CD4-positive, alpha-beta T cell (primary cell): ENCODE results near the gene FLCN. TPM values are rescaled to one million over a fixed set of nuclear protein-coding genes. Genes with fewer than 3 reads are reported as not detected.

Source experiments
- ATAC-seq: fragments of 200-7000 bp; cut with Tn5 transposase; one replicate; pipeline ENCODE4 v1.10.0; 2022; ENCODE audit warnings: mild to moderate bottlenecking; ENCODE audit not compliant: poor library complexity
- CTCF ChIA-PET: fragments of 350-600 bp; sonication (Branson Sonifier 250); formaldehyde crosslinking; loops from one replicate; lab custom pipeline; 2021; ENCODE audit warnings: antibody characterized with exemption, inconsistent platforms; lab: Charles Lee
- POLR2A ChIA-PET: fragments of 350-600 bp; sonication (Branson Sonifier 250); formaldehyde crosslinking; loops from one replicate; lab custom pipeline; 2021; ENCODE audit warnings: antibody characterized with exemption, inconsistent platforms; lab: Charles Lee
- DNase-seq, 14 experiments: peaks; one replicate each; pipeline ENCODE4 v3.0.0-alpha.2; 2013 to 2020; ENCODE audit warnings: mixed read lengths in 2 of 14
- H3K27ac ChIP-seq, 2 donors: one replicate each; pipeline versions ENCODE4 v1.5.1 to v1.7.0; 2013; ENCODE audit warnings: low read length in 2 of 2, low read depth in 1 of 2, mild to moderate bottlenecking in 1 of 2
- H3K27me3 ChIP-seq, 2 experiments: 1 replicate in 1 of 2; 2 replicates in 1 of 2; pipeline versions ENCODE4 v1.6.1 to v1.7.0; 2013; ENCODE audit warnings: low read length in 2 of 2, control low read depth in 1 of 2, mild to moderate bottlenecking in 1 of 2, moderate library complexity in 1 of 2; ENCODE audit not compliant: insufficient read depth in 2 of 2, control insufficient read depth in 1 of 2
- H3K36me3 ChIP-seq: one replicate; pipeline ENCODE4 v1.6.1; 2013; ENCODE audit warnings: low read length, control low read depth; ENCODE audit not compliant: insufficient read depth
- H3K4me1 ChIP-seq: one replicate; pipeline ENCODE4 v1.6.1; 2013; ENCODE audit warnings: low read length, control low read depth; ENCODE audit not compliant: insufficient read depth
- H3K4me3 ChIP-seq: one replicate; pipeline ENCODE4 v1.5.1; 2013; ENCODE audit warnings: mild to moderate bottlenecking, low read length, moderate library complexity
- H3K9me3 ChIP-seq, 2 experiments: 1 replicate in 1 of 2; 2 replicates in 1 of 2; pipeline versions ENCODE4 v1.6.1 to v1.7.0; 2013; ENCODE audit warnings: low read length in 2 of 2, mild to moderate bottlenecking in 2 of 2, control low read depth in 1 of 2, moderate library complexity in 1 of 2; ENCODE audit not compliant: control insufficient read depth in 1 of 2, insufficient read depth in 1 of 2
- H3K27ac Mint-ChIP-seq: one replicate; pipeline ENCODE4 v1.8.0; 2020; ENCODE audit warnings: mixed read lengths
- H3K27me3 Mint-ChIP-seq: one replicate; pipeline ENCODE4 v1.8.0; 2021; ENCODE audit warnings: mixed read lengths
- H3K36me3 Mint-ChIP-seq: one replicate; pipeline ENCODE4 v1.8.0; 2021; ENCODE audit warnings: low read depth, mixed read lengths
- H3K4me1 Mint-ChIP-seq: one replicate; pipeline ENCODE4 v1.8.0; 2021; ENCODE audit warnings: low read depth, mixed read lengths
- H3K4me3 Mint-ChIP-seq: one replicate; pipeline ENCODE4 v1.8.0; 2020; ENCODE audit warnings: mild to moderate bottlenecking, mixed read lengths
- H3K9me3 Mint-ChIP-seq: one replicate; pipeline ENCODE4 v1.8.0; 2020; ENCODE audit warnings: mixed read lengths
- CTCF ChIP-seq: fragments of 200-600 bp; IDR thresholded peaks from one replicate; pipeline ENCODE4 v1.8.0; 2022; ENCODE audit warnings: antibody characterized with exemption, mild to moderate bottlenecking
- intact Hi-C, 2 experiments: fragments of 100-400 bp; cut with DNase I in 1 of 2; cut with micrococcal nuclease in 1 of 2; formaldehyde crosslinking; loops; one replicate each; pipeline versions ENCODE4 v1.15.1 to v1.9.0; 2023 to 2025; cut with DNase I, micrococcal nuclease
- total RNA-seq, 174 experiments: library from RNA in 2 of 174; stranded (reverse) in 2 of 174; gene quantifications; one replicate each; pipeline ENCODE4 v1.2.3 and lab custom pipeline; 2021 to 2026

The FLCN gene
- total RNA-seq, 2 experiments from 2014 or later = 12.1 to 15.9 TPM

- H3K27me3 Mint-ChIP-seq = no peaks in the 10 kb centered on the region
Measured at GRCh38 chr17:17226451-17227265, 10.3 kb downstream of the FLCN start.

GRCh38 chr17:17225901-17226300, 11.1 kb downstream of the FLCN start:
- Histone ChIP-seq H3K9me3 (no peaks in the 10 kb centered on the region), H3K27ac (no peak overlapping the region), H3K4me3 (no peak overlapping the region), H3K36me3 (peaks cover 90% of the 10 kb centered on the region), H3K4me1 (no peaks in the 10 kb centered on the region), H3K27me3 (no peaks in the 10 kb centered on the region)
- Mint-ChIP-seq H3K36me3 (peaks cover 92% of the 10 kb centered on the region), H3K9me3 (no peaks in the 10 kb centered on the region), H3K27me3 (no peaks in the 10 kb centered on the region), H3K4me1 (no peaks in the 10 kb centered on the region), H3K4me3 (no peak overlapping the region), H3K27ac (no peak overlapping the region)
- no peak for DNase-seq
- ChIA-PET CTCF (no interaction called here), POLR2A (no interaction called here)
- ATAC-seq = no peak
- TF ChIP-seq CTCF = no peak
- intact Hi-C loops = no loop called here

More at GRCh38 chr17:17226451-17227265, 10.3 kb downstream of the FLCN start:
- TF ChIP-seq CTCF = no peak
- no peaks in the 10 kb centered on the region for H3K4me1 Mint-ChIP-seq
- ChIA-PET POLR2A (no interaction called here), CTCF (no interaction called here)
- Histone ChIP-seq H3K27ac (no peak overlapping the region), H3K4me3 (no peak overlapping the region), H3K9me3 (no peaks in the 10 kb centered on the region), H3K27me3 (no peaks in the 10 kb centered on the region), H3K36me3 (peaks cover 90% of the 10 kb centered on the region), H3K4me1 (no peaks in the 10 kb centered on the region)
- intact Hi-C loops = no loop called here
- H3K27ac Mint-ChIP-seq = no peak overlapping the region
- no peaks in the 10 kb centered on the region for H3K9me3 Mint-ChIP-seq
- ATAC-seq (no peak), DNase-seq (no peak)
- H3K4me3 Mint-ChIP-seq = no peak overlapping the region
- H3K36me3 Mint-ChIP-seq = peaks cover 92% of the 10 kb centered on the region

GRCh38 chr17:17224137-17224536, 12.8 kb downstream of the FLCN start:
- no peak overlapping the region for H3K4me3 Mint-ChIP-seq
- H3K9me3 Mint-ChIP-seq = no peaks in the 10 kb centered on the region
- ATAC-seq (no peak), DNase-seq (no peak)
- Histone ChIP-seq H3K9me3 (no peaks in the 10 kb centered on the region), H3K4me1 (no peaks in the 10 kb centered on the region), H3K27ac (no peak overlapping the region), H3K27me3 (no peaks in the 10 kb centered on the region), H3K4me3 (no peak overlapping the region), H3K36me3 (peaks cover 91% of the 10 kb centered on the region)
- no peak overlapping the region for H3K27ac Mint-ChIP-seq
- intact Hi-C loops = no loop called here
- CTCF ChIA-PET = no interaction called here
- POLR2A ChIA-PET = no interaction called here
- peaks cover 89% of the 10 kb centered on the region for H3K36me3 Mint-ChIP-seq
- H3K4me1 Mint-ChIP-seq = no peaks in the 10 kb centered on the region
- no peaks in the 10 kb centered on the region for H3K27me3 Mint-ChIP-seq
- TF ChIP-seq CTCF = no peak
